GM21723 (cell line): ENCODE measurements around the gene GPC5.
"Not testable (repeated sequence)": the region's sequence is repeated elsewhere in the genome, so short reads cannot be mapped to it uniquely, and the experiment has no call there.

ENCODE experiments used
- ATAC-seq: cut with Tn5 transposase; IDR thresholded peaks from one replicate; pipeline ENCODE4 v1.9.1; 2021; ENCODE audit warnings: mild to moderate bottlenecking, moderate library complexity; ENCODE audit not compliant: unreplicated experiment

The GPC5 gene

DNA sequence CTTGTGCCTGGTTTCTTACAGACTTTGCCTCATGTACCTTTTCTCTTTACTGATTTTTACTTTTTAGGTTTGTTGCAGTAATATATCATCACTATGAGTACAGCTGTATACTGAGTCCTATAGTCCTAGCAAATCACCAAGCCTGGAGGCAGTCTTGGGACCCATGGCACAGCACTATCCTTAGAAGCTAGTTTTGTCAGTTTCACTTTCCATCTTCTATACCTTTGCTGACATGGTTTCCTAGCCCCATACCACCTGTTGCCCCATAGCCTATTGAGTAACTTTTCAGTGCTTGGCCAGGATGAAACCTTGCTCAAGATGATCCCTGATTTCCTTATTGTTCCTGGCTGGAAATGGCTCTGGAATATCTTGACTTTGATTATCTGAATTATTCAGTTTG, 826.4 kb downstream of the GPC5 start:
- ATAC-seq, result no peak

DNA sequence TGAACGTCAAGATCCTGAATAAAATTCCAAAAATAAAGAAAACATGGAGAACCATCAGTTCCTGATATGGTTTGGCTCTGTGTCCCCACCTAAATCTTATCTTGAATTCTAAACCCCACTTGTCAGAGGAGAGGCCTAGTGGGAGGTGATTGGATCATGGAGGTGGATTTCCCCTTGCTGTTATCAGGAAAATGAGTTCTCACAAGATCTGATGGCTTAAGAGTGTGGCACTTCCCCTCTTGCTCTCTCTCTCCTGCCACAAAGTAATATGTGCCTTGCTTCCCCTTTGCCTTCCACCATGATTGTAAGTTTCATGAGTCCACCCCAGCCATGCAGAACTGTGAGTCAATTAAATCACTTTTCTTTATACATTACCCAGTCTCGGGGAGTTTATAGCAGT, 827.4 kb downstream of the GPC5 start:
- ATAC-seq, result no peak

DNA sequence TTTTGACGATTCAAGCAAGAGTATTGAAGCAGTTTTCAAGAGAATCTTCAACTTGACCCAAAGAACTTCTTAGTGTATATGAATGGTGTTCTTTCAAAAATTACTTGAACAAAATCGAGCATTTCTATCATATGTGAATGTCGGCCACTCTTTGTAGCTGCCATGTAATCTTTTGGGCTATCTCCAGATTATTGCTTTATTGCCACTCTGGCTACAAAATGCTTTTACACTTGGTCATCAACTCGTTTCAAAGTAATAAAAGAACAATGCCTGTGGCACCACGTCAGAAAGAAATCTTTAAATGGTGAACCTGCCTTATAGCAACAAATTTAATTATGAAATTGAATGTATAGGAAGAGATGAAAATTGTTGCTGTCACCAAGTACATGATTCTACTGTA, 834.5 kb downstream of the GPC5 start:
- no peak for ATAC-seq

DNA sequence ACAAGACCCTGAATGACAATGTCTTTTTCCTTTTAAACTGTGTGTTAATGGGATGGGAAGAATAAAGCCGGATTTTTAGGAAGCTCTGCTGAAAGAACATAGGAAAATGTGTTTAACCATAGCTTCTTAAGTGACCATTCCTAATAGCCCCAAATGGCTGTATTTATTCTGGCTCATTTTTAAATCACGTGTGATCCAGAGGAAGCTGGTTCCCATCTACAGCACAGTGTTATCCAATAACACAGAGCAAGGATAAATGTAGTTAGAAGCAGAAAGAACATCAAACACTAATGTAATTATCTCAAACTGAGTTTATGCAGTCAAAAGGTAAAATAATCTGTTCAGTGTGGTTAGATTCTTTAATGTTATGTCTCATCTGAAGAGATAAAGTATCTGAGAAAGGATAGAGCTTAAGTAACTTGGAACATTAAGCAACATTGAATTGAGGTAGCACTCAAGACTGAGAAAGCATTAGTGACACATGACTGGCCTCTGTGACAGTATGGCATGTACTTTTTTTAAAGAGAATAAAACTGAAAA, 853.3 kb downstream of the GPC5 start:
- ATAC-seq, result no peak

DNA sequence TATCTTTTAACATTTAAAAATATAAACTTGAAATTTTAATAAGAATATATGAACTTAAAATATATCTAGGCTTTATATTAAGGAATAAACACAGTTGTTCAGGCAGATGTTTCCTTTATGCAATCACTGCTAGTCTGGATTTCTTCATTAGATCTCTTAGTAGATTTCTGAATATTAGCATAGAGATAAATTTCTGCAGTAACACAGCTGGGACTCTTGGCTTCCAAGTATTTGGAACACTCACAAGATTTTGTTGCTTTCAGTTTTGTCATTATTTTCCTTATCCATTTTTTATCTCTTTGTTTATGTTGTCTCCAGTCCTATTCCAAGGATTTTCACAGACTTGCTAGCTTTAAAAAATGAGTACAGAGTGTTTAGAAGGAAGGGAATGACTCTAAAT, 857.1 kb downstream of the GPC5 start:
- ATAC-seq, result no peak

DNA sequence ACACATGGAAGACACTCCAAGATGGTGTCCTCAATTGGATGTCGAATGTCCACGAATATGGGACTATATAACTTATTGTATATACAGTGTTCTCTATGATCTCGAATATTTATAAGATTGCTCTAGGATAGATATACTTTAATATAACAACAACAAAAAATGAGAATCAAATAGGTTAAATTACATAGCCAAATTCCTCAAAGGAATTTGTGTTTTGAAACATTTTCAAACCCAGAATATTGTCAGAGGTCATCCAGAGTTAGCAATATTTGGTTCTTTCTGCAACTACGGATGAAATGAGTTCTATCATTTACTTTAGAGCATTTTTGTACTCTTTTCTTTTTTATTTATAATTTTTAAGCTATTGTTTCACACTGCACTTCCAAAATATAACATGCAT, 857.8 kb downstream of the GPC5 start:
- ATAC-seq, result no peak

DNA sequence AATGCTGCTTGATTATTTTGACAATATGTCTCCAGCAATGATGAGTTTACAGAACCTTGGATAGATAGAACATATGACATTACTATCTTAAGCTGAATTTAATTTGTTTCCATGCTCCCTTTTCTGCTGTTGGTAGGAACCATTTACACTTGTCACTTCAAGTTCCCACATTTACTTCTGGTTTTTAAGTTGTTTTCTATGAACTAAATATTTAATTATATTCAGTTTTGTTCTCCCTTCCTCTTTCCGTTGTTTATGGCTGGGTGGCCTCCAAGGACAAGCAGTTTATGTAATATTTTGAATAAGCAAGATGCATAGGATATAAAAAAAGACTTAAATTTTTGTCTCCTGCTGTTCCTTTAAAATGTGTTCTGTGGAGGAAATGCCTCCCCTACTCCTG, 860.6 kb downstream of the GPC5 start:
- no peak for ATAC-seq

DNA sequence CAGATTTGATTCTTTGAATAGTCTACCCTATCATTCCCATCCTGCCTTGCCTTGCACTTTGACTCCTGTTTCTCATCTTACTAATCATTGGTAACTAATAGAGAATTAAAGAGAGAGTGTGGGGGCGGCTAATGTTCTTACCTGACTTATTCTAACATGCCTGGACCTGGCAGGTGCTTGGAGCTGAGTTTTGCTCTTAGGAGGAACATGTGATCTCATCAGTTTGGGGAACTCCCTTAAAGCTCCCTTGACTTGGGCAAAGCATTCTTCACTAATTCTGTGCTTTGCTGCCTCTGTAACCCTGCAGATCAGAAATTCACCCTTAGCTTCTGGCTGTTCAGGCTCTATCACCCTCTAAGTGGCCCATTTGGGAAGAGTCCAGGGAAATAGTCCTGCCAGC, 861.1 kb downstream of the GPC5 start:
- no peak for ATAC-seq

DNA sequence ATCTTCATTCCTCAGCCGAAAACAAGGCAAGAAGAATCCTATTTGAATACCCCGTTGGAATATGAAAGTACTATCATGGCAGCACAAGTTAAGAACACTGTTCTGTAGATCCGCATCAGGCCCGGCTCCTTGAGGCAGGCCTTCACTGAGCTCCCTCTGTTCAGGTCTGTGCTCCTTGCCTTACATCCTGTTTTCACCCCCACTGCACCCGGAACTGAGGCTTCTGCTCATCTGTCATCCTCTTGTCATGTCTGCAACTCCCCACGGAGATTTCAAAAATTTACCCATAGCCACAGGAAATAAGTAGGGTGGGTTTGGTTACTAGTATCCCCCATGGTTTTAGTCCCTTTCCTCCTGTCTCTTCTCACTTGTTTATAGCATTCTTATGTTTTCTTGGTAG, 861.9 kb downstream of the GPC5 start:
- ATAC-seq, result no peak

DNA sequence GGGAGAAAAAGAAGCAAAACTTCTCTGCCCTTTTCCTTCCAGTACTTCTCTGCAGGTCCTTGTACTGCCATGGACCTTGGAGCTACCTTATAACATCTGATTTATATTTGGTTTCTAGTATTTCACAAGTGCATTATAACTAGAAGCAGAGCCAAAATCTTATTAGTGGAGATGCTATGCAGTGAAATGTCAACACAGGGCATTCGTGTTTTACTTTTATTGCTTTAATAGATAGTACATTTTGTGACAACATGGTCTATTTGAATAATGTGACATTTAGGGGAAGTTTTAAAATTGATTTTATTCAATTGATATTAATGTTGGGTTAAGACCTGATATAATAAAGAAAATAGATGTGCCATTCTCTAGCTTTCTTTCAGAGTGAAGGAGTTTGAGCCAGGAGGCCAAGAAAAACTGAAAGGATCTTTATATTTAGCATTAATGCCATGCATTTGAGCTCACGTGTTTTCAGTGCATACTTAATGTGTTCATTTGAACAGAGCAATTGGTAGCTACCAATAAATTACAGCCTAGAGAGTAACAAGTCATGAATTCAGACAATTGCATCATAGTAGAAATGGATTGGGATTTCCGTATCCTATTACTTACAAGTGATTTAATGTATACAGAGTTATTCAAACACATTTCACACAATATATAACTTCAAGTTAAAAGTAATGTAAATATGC, 863.8 kb downstream of the GPC5 start:
- no peak for ATAC-seq

DNA sequence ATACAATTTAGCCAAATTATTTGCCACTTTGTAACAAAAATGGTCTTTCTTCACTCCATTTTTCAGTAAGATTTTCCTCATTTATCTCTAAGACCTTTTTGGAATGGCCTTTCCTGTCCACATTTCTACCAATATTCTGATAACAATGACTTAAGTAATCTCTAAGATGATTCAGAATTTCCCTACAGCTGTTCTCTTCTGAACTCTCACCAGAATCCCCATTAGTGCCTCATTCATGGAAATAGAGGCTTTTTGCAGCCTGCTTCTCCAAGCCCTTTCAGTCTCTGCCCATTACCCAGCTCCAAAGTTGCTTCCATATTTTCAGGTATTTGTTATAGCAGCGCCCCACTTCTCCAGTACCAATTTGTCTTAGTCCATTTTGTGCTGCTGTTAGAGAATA, 867.0 kb downstream of the GPC5 start:
- ATAC-seq, result no peak

DNA sequence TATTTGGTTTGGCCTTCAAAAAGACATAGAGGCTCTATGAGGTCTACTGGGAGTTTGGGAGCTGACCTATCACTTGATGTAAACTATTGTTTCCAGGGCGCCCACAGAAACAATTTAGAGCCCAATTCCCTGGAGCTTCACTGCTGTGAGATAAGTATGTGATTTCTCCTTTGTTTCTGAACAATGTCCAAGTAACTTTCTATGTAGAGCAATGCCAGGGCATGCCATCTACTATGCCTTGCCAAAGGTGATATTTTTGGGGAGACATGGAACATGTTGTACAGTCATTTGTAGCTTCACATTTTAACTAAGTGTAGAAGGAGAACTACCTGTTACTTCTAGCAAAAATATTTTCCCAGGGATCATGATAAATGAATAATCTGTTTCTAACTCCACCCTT, 872.6 kb downstream of the GPC5 start:
- no peak for ATAC-seq

DNA sequence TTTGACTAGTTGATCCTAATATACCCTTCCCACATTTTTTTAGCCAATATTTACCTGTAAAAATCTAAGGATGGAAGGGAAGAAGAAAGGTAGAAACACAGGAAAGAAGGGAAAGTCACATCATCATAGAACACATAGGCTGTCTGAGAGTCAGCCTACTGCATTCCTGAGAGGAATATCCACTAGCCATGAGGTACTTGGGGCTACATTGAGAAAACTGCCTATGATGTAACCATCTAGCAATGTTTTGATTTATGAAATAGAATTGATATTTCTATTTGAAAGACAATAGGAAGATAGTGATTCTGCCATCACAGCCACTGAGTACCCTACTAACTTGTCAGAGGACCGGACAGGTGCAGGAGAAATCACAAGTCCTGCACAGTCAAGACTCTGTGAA, 873.8 kb downstream of the GPC5 start:
- no peak for ATAC-seq

DNA sequence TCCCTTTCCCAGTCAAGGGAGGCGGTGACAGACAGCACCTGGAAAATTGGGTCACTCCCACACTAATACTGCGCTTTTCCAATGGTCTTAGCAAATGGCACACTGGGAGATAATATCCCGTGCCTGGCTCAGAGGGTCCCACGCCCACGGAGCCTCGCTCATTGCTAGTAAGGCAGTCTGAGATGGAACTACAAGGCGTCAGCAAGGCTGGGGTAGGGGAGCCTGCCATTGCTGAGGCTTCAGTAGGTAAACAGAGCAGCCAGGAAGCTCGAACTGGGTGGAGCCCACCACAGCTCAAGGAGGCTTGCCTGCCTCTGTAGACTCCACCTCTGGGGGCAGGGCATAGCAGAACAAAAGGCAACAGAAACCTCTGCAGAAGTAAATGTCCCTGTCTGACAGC, 882.6 kb downstream of the GPC5 start:
- not testable (repeated sequence) for ATAC-seq

DNA sequence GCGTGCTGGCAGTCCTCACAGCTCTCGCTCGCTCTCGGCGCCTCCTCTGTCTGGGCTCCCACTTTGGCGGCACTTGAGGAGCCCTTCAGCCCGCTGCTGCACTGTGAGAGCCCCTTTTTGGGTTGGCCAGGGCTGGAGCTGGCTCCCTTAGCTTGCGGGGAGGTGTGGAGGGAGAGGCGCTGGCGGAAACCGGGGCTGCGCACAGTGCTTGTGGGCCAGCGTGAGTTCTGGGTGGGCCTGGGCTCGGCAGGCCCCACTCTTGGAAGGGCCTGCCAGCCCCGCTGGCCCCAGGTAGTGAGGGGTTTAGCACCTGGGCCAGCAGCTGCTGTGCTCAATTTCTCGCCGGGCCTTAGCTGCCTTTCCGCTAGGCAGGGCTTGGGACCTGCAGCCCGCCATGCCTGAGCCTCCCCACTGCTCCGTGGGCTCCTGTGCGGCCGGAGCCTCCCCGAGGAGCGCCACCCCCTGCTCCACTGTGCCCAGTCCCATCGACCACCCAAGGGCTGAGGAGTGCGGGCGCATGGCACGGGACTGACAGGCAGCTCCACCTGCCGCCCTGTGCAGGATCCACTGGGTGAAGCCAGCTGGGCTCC, 892.4 kb downstream of the GPC5 start:
- ATAC-seq, result not testable (repeated sequence)

DNA sequence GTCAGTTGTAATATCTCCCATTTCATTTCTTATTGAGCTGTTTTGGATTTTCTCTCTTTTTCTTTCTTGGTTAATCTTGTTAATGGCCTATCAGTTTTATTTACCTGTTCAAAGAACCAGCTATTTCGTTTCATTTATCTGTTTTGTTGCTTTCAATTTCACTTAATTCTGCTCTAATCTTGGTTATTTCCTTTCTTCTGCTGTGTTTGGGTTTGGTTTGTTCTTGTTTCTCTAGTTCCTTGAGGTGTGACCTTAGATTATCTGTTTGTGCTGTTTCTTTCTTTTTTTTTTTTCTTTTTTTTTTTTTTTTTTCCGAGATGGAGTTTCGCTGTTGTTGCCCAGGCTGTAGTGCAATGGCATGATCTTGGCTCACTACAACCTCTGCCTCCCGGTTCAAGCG, 896.1 kb downstream of the GPC5 start:
- not testable (repeated sequence) for ATAC-seq

DNA sequence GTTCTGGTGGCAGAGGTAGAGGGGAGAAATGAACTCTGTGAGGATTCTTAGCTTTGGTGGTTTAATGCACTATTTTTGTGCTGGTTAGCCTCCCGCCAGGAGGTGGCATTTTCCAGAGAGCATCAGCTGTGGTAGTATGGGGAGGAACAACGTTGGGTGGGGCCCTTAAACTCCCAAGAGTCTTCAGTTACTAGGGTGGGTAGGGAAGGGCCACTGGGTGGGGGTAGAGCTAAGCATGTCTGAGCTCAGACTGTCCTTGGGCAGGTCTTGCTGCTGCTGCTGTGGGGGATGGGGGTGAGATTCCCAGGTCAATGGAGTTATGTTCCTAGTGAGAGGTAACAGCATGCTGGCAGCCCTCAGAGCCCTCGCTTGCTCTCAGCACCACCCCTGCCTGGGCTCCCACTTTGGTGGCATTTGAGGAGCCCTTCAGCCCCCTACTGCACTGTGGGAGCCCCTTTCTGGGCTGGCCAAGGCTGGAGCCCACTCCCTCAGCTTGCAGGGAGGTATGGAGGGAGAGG, 897.8 kb downstream of the GPC5 start:
- ATAC-seq, result not testable (repeated sequence)

DNA sequence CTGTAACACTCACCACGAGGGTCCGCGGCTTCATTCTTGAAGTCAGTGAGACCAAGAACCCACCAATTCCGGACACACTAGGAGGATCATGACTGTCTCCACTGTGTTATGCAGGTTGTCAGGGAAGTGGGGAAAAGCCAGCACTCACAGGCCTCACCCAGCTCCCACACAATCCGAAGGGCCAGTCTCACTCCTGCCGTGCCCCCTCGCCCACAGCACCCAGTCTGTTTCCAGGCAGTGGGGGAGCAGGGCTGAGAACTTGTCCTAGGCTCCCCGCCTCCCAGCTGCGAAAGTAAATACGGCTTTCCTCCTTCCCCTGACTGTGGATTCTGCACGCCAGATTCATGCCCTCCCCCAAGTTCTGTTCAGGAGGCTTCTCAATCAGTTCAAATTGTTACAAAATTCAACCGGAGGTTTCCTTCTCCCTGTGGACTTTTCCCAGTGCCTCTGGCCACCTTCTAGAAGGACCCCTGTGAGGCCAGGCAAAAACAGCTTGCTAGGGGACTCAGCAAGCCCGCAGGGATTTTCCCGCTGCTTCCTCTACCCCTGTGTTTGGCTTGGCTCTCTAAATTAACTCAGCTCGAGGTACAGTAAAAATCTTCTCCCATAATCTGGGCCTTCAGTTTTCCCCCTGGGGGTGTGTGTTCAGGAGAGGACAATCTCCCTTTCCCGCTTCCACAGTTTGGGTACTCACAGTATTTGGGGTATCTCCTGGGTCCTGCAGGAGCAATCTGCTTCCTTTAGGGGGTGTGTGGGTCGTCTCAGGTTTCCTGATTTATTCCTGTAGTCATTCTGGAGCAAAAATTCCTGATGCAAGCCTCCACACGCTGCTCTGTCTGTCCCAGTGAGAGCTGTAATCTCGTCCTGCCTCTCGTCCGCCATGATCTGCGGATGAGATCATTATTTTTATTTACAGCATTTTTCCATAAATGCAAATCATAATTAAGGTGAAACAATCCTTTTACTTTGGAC, 899.8 kb downstream of the GPC5 start:
- ATAC-seq, result no peak

DNA sequence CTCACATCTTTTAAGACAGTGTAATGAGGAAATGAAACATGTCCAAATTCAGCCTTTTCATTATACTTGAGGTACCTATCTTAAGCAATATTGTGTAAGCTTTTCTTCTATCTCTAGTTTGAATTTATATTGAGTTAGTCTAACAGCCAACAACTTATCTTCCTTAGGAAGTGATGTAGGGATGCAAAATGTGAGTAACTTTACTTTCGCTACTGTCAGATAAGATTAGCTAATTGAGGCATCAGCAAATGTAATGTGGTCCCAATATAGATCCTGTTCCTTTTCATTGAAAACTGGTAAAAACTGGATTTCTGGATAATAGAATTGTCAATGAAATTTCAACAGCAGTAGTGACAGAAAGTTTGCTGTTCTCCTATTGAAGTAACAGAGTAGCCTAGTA, 902.2 kb downstream of the GPC5 start:
- no peak for ATAC-seq

DNA sequence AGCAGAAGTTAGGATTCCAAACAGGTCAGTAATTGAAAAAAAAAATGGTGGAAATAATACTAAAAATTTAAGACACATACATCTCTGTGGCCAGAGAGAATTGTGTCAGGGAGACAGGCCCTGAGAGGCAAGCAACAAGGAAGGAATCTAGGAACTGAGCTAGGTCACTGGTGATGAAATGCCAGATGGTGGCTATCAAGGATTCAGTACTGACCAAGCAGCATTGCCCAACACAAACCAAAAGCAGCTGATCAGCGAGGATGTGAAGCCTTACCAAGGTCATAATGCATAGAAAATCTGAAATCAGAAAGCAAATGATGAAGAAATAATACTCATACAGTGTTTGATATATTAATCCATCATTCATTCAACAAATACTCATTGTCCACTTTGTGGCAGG, 905.0 kb downstream of the GPC5 start:
- no peak for ATAC-seq

DNA sequence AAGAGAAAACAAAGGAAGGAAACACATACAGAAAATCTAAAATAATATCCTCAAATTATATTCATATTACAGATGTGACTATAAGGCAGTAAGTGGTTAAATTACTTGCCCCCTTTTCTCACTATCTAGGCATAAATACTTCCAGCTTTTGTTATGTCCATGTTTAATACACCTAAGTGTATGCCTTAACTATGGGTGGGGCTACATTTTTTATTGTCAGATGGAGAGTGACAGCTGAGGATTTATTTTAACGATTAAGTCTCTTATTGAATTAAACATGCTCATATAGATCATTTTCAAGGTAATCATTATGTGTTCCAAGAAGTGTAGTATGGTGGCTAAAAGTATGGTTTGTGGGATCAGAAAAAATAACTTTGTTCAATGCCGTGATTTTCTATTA, 909.3 kb downstream of the GPC5 start:
- no peak for ATAC-seq
